HFF-Myc (cell line): ENCODE results near the gene WDR74.
"Not testable (repeated sequence)": the region's sequence is repeated elsewhere in the genome, so short reads cannot be mapped to it uniquely, and the experiment has no call there.

Experiments
- DNase-seq: peaks from one replicate; pipeline ENCODE4 v3.0.0-alpha.2; 2011; ENCODE audit warnings: low read depth; ENCODE audit errors: extremely low read depth
- H3K4me3 ChIP-seq: replicated peaks from 2 replicates; pipeline ENCODE4 v1.5.1; 2011; ENCODE audit warnings: low read depth, mild to moderate bottlenecking, control low read depth, low read length
- CTCF ChIP-seq: IDR thresholded peaks from 2 replicates; pipeline ENCODE4 v1.5.1; 2012; ENCODE audit warnings: mild to moderate bottlenecking, low read depth, low read length, control low read depth; ENCODE audit errors: missing control alignments

The WDR74 gene

DNA sequence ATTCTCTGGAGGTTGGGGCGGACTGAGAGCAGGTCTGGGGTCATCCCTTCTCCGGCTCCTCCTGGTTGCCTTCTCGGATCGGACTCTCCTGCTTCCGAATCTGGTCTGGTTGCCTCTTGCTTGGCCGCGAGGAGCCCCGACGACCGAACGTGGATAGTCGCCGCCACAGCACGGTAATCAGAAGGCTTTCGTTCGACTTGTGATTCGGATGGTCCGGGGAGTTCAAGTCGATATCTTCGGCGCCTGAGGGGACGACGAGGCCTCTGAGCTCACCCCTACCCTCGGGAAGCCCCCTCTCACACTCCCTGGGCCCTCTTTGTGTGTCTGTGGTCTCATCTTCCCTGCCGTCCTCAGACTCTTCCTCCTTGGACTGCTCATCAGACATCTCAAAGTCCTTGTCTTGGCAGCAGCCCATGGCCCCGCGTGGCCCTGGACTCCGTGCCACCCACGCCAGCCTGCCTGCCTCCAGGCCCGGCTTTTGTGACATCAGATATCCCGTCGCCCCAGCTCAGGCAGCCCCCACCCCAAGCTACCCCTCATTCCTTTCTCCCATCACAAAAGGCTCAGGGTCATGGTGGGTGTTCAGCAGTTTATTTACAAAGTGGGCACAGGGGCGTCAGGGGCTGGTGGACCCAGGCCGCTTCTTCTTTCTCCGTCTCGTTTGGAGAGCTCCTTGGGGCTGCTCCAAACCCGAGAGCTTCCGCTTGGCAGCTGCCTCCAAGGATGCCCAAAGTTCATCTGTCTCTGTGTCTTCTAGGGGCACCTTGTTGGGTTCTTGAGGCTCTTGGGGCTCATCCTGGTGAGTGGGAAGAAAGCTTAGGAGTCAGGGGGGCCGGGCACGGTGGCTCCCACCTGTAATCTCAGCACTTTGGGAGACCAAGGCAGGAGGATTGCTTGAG lies 6.8 kb downstream of the WDR74 start, which contains the start of gene TEX54:
TEX54 (minus strand) TSS at position 506 of the 899 bp plus-strand sequence.
- H3K4me3 ChIP-seq = peak within 1 kb of the TSS; percentile 76
- DNase-seq = no peak
- TF ChIP-seq CTCF = no peak

DNA sequence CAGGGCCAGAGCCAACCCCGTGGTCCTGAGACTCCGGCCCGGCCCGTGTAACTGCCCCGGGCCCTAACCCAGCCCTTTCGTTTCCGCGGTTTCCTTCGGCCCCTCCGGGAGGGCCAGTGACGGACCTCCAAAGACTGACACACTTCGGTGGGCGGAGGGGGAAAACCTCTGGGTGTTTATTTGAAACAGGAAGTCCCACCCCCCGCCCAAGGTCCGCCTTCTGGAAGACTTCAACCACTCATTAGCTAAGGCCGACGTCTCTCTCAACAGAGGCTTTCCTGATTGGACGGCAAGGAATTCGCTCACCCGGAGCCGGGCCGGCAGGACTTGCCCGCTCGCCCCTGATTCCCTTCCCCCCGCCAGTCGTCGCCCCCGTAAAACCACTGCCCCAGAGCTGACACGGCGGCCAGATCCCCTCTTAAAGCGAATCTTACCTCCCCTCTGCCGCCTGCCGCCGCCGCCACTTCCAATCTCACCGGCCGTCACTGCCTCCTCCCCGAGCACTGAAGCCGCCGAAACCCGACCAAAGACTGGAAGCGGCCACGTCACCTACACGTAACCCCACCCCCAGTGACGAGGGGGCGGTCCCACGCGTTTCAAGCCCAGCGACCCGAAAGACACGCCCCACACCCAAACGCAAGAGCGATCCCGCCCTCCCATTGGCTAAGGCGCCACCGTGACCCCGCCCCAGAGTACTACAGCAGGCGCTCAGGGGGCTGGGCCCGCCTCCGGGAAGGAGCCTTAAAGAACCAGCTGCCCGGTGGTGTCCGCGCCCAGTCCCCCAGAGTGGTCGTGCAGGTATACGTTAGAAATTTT lies 7.7 kb downstream of the WDR74 start, which contains the start of gene STX5:
STX5 (minus strand) TSS at position 532 of the 816 bp plus-strand sequence. CDS start 808 bp downstream, outside the sequence.
- peak within 1 kb of the TSS; percentile 76 for H3K4me3 ChIP-seq
- no peak for TF ChIP-seq CTCF
- DNase-seq = peak; percentile 96

DNA sequence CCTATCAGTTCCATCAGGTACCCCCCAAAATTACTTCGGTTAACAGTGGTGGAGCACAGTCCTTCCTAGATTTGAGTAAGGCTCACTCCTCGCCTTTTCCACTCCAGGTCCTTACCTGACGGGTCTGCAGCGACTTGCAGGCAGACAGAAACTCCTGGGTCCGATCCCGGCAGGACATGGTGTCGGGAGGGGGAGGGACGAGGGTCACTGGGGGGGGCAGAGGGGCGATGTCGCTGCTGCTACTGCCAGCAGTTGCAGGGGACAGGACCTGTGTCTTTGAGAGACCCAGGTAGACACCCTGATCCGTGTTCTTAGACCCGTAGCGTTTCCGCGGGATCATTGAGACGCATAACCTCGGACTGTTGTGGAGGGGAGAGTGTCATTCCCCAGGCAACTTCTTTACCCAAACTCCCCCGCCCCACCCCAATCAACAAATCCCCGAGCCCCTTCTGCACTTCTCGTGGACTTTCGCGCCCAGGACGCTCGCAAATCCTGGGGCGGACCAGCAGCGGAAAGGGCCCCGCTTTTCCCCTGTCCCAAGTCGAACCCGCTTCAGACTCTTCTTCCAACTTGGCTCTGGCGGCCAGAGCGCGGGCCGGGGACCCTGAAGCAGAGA lies 8.4 kb downstream of the WDR74 start:
- TF ChIP-seq CTCF = no peak
- DNase-seq = no peak
- peak overlapping the region; percentile 76 for H3K4me3 ChIP-seq

GRCh38 chr11:62828130-62828529 lies 11.3 kb downstream of the WDR74 start:
- H3K4me3 ChIP-seq, DNase-seq: not testable (repeated sequence)

GRCh38 chr11:62823677-62824076 lies 15.7 kb downstream of the WDR74 start:
- DNase-seq = no peak
- H3K4me3 ChIP-seq = no peak overlapping the region
- TF ChIP-seq CTCF = no peak

DNA sequence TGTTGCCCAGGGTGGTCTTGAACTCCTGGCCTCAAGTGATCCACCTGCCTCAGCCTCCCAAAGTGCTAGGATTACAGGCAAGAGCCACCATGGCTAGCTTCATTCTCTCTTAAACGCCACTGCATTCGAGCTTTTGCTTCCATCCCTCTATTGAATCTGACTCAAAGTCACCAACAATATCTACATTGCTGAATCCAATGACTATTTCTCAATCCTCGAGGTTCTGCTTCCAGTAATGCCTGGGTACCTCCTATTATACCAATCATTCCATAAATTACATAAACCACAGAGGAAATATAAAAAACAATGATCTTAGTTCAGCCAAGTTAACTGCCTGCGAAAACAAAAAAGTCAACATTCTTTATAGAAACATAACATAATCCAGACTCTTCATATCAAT lies 22.3 kb downstream of the WDR74 start:
- TF ChIP-seq CTCF = no peak
- H3K4me3 ChIP-seq = no peak overlapping the region
- no peak for DNase-seq
